ENCODE measurements around the gene CDK5. TPM values are rescaled to one million over a fixed set of nuclear protein-coding genes. Genes with fewer than 3 reads are reported as not detected.

The CDK5 gene
- total RNA-seq, 2 donors from 2014 or later = 2.3 to 6.3 TPM

DNA sequence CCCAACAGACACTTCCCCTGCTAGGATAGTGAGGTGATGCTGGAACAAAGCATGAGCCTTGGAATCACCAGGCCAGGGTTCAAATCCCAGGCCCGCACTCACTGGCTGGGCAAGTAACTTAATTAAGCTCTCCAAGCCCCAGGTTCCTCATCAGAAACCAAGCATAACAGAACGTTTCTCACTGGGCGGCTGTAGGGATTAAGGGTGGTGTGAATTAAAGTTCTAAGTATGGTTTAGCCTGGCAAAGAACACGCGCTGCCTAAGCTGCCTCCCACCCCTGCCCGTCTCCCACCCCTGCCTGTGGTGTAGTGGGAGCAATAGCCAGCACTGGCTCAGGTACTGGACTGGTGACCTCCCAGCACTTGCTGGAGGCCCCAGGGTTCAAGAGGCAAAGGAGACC is 7.3 kb upstream of the CDK5 start:
- intact Hi-C loops (cut with DNase I) = no loop called here
- peaks cover 49% of the 10 kb centered on the region for H3K4me1 ChIP-seq
- ATAC-seq = no peak
- H3K4me3 ChIP-seq = no peak overlapping the region
- peaks cover 15 to 23% of the 10 kb centered on the region in 2 donors for H3K36me3 ChIP-seq (replicated peaks in 1 of 2; ENCODE audit: insufficient read depth in 1 of 2, low read depth in 2 of 2)
- no peaks in the 10 kb centered on the region for H3K27me3 ChIP-seq
- 78 to 100% methylated on average over 3 to 6 of the region's 6 CpGs for WGBS, 2 donors
- DNase-seq = no peak
- no peaks in the 10 kb centered on the region for H3K9me3 ChIP-seq
- no peak for TF ChIP-seq CTCF (IDR thresholded peaks at IDR 0.05)
- no peak for TF ChIP-seq POLR2A (IDR thresholded peaks at IDR 0.05)
- H3K27ac ChIP-seq = no peak overlapping the region

DNA sequence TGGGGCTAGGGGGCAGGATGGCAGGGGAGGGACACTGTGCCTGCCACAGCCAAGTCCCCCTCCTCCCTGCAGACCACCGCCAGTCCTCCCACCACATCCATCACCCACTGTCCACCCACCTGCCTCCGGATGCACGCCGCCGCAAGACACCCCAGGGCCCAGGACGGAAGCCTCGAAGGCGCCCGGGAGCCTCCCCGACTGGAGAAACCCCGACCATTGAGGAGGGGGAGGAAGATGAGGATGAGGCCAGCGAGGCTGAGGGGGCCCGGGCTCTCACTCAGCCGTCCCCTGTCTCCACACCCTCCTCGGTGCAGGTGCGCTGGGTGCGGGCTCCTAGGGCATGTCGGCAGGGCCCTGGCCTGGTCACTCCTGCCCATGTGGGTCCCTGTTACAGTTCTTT is 6.8 kb upstream of the CDK5 start:
- WGBS, 2 donors = 92 to 96% methylated on average over 9 to 12 of the region's 18 CpGs
- intact Hi-C loops (cut with DNase I) = no loop called here
- Histone ChIP-seq H3K9me3 (no peaks in the 10 kb centered on the region), H3K27ac (no peak overlapping the region), H3K4me3 (no peak overlapping the region), H3K4me1 (peaks cover 49% of the 10 kb centered on the region), H3K27me3 (no peaks in the 10 kb centered on the region), H3K36me3 (replicated peaks in 1 of 2; ENCODE audit: insufficient read depth in 1 of 2, low read depth in 2 of 2) (peaks cover 10 to 19% of the 10 kb centered on the region in 2 donors)
- no peak for TF ChIP-seq CTCF (IDR thresholded peaks at IDR 0.05)
- TF ChIP-seq POLR2A (IDR thresholded peaks at IDR 0.05) = no peak
- ATAC-seq = no peak
- DNase-seq = no peak

GRCh38 chr7:151063212-151063561 is 5.5 kb upstream of the CDK5 start:
- H3K9me3 ChIP-seq = no peaks in the 10 kb centered on the region
- TF ChIP-seq POLR2A (IDR thresholded peaks at IDR 0.05) (no peak), CTCF (IDR thresholded peaks at IDR 0.05) (no peak)
- H3K27ac ChIP-seq = peak overlapping the region; percentile 87 to 97 (median 94)
- 10 to 15% methylated on average over 7 to 9 of the region's 11 CpGs for WGBS, 2 donors
- H3K27me3 ChIP-seq = no peaks in the 10 kb centered on the region
- ATAC-seq (peak; percentile 2), DNase-seq (peak; percentile 59 to 80 (median 72))
- peaks cover 6 to 15% of the 10 kb centered on the region in 2 donors for H3K36me3 ChIP-seq (replicated peaks in 1 of 2; ENCODE audit: insufficient read depth in 1 of 2, low read depth in 2 of 2)
- peak overlapping the region; percentile 13 to 23 for H3K4me3 ChIP-seq
- intact Hi-C loops (cut with DNase I) = no loop called here
- H3K4me1 ChIP-seq = peaks cover 60% of the 10 kb centered on the region

GRCh38 chr7:151062399-151063211 is 4.9 kb upstream of the CDK5 start:
- H3K4me1 ChIP-seq = peaks cover 60% of the 10 kb centered on the region
- H3K27ac ChIP-seq = peak overlapping the region; percentile 87 to 97 (median 94)
- ATAC-seq = peak; percentile 61
- H3K9me3 ChIP-seq = no peaks in the 10 kb centered on the region
- H3K36me3 ChIP-seq (replicated peaks in 1 of 2; ENCODE audit: insufficient read depth in 1 of 2, low read depth in 2 of 2) = peaks cover 6 to 10% of the 10 kb centered on the region in 2 donors
- 6 to 18% methylated on average over 13 to 40 of the region's 43 CpGs for WGBS, 2 donors
- peak overlapping the region; percentile 13 to 23 for H3K4me3 ChIP-seq
- TF ChIP-seq CTCF (IDR thresholded peaks at IDR 0.05) (peak in 4 of 7 experiments; percentile 30 to 40 (median 37)), POLR2A (IDR thresholded peaks at IDR 0.05) (peak; percentile 23 to 69 (median 56))
- H3K27me3 ChIP-seq = no peaks in the 10 kb centered on the region
- peak; percentile 96 for DNase-seq
- intact Hi-C loops (cut with DNase I) = no loop called here

- H3K4me3 ChIP-seq = no peak overlapping the region
- TF ChIP-seq POLR2A (IDR thresholded peaks at IDR 0.05) (no peak), CTCF (IDR thresholded peaks at IDR 0.05) (no peak)
- peak overlapping the region; percentile 87 to 97 (median 94) for H3K27ac ChIP-seq
- no peak for ATAC-seq
- H3K9me3 ChIP-seq = no peaks in the 10 kb centered on the region
- DNase-seq = no peak
- intact Hi-C loops (cut with DNase I) = no loop called here
- H3K27me3 ChIP-seq = no peaks in the 10 kb centered on the region
- peaks cover 6 to 7% of the 10 kb centered on the region in 2 donors for H3K36me3 ChIP-seq (replicated peaks in 1 of 2; ENCODE audit: insufficient read depth in 1 of 2, low read depth in 2 of 2)
- H3K4me1 ChIP-seq = peaks cover 65% of the 10 kb centered on the region
- WGBS, 2 donors = 8 to 21% methylated on average over 7 to 11 of the region's 11 CpGs
These were observed 4.4 kb upstream of the CDK5 start for GRCh38 chr7:151062111-151062398.

Measured in body of pancreas (tissue), 4 donors.